Measurements from ENCODE around the gene LRRC31.

The LRRC31 gene

DNA sequence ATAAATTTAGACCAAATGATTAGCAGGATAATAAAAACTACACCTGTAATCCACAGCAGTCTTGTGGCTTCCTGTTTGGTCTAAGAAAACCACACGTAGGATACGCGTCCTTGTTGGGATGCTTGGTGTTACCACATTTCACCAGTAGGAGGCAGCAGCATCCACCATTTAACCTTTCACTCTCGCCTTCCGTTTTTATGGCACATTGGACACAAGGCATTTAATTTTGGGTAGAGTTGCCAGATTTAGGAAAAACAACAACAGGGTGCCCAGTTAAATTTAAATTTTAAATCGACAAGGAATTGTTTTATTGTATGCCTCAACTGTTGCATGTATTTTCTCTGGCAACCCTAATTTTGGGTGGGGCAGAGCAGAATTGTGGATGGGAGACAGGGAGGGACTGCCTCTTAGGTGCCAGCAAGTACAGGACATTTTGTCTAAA is 6.3 kb downstream of the LRRC31 start:
- peak; percentile 62 for DNase-seq (ENCODE audit: low spot score)

DNA sequence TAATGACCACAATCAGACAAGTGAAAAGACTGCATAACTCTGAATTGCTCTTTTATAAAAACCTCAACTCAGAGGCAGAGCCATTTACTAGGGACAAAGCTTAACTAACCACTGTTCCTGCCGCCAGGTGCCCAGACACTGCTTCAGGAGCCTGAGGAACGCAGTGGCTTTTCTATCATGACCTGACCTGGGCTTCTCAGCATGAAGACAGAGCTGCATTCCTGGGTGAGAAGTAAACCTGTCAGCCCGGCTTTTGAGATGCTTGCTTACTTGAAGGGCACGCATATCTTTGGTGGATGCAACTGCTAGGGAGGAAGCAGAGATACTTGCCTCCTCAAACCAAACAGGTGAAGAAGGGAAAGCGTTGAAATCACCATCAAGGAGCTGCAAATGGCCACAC is 7.9 kb downstream of the LRRC31 start:
- no peak for DNase-seq (ENCODE audit: low spot score)

DNA sequence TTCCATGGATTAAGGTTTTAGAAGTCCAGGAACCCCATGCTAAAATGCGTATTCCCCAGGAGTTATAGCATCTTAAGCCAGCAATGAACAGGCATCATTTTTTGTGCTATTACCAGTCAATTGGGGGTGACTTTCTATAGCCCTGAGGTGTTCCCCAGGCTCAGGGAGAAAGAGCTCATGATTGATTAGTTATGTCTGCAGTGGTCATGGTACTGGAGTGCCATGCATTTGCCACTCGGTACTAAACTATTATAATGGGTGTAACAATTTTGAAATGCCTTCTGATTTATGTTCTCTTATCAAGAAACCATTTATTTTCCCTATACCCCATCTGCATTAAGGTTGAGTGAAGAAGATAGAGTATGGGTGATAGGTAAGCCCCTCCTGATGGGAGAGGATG is 11.9 kb downstream of the LRRC31 start:
- no peak for DNase-seq (ENCODE audit: low spot score)

DNA sequence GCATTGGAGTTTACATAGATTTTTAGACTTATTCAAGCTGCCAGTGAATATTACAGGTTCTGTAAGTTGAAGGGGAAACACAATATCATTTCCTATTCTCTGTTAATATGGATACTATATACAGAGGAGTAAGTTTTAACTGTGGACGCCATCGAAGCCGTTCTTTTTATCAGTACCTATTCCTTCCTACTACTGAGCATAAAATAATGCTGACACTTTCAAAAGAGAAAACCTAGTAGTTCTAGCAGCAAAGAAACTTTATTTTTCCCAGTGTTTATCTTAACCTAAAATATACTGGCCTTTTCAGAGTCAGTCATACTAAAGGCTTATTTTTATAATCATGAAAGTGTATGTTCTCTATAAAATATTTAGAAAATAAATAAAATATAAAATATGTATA is 14.2 kb downstream of the LRRC31 start:
- DNase-seq (ENCODE audit: low spot score): no peak

DNA sequence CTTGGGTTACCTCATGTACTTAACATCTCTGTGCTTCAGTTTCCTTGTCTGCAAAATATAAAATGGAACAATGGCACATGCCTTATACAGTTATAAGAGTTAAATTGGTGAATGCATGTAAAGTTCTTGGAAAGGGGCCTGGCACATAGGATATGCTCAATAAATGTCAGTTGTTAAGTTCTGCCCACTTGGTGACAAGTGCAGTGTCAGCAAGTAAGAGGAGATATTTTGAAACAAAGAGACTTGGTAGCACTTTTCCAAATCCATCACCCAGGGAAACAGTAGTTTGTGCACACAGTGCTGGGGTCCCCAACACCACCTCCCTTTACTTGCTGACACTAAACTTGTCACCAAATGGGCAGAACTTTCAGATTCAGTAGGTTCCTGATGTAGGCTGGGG is 19.1 kb downstream of the LRRC31 start:
- DNase-seq (ENCODE audit: low spot score): no peak

DNA sequence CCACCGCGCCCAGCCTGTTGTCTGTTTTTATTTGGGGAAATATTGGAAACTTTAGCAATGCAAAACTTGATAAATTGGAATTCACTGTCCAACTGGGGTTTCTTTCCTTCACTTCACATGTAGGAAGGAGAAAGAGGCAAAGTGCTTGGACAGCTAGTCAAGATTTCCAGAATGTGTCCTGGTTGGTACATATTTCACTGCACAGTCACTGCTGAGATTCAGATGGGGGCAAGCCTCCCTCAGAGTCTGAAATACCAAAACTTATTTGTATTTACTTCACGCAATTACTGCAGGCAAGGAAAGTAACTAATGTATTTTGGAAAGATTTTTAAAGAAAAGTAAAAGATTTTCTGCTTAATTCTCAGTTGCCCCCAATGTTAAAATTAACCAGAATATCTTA is 21.0 kb downstream of the LRRC31 start:
- DNase-seq (ENCODE audit: low spot score): no peak

DNA sequence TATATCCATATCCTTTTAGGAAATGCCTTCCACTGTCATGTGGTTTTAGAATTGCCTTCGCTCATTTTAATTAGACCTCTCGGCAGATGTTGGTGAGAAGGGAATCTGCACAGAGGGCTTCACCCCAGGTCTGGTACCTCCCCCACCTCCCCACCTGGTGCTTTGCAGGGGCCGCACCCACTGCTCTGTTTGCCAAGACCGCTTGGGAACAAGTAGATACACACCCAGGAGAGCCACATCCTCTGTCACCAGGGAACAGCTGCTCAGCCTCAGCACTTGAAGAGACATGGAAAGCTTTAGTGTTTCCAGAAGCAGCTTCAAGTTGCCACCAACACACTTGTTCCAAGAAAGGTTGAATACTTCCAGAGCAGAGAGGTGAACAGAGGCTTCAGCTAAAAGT is 21.8 kb downstream of the LRRC31 start:
- no peak for DNase-seq (ENCODE audit: low spot score)

DNA sequence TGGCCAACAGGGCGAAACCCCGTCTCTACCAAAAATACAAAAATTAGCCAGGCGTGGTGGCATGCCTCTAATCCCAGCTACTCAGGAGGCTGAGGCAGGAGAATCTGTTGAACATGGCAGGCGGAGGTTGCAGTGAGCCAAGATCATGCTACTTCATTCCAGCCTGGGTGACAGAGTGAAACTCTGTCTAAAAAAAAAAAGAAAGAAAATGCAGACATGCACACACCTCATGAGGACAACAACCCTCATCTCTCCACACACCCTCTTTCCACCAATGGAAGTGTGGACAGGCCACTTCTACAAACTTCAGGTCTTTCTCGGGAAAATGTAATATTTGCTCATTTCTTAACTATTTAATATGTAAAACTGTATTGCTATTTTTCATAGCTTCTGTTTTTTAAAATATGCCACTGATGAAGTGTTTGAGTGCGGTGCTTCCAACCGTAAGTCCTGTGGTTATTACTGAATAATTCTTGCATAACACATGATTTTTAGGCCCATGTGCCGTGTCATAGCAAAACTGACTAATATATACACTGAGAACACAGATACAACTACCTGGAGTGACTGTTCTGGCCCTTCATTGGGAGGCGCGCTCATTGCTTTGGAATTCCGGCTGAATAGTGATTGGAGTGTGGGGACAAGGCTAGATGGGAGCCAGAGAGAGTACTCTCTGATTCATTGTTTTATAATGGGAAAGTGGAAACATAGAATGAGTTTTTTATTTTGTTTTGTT is 23.1 kb downstream of the LRRC31 start:
- no peak for DNase-seq (ENCODE audit: low spot score)

DNA sequence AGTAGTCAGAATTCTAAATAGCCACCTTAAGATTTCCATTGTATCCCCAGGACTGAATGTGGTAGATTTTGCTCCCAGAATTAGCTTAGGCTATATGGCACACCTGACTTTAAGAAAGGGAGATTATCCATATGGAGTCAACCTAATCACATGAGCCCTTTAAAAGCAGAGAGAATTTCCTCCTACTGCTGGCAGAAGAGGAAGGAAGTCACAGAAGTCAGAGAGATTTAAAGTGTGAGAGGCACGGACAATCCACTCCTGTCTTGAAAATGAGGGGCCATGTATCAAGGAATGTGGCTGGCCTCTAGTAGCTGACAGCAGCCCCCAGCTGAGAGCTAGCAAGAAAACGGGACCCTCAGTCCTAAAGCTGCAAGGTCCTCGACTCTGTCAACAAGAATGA is 26.8 kb downstream of the LRRC31 start:
- no peak for DNase-seq (ENCODE audit: low spot score)

DNA sequence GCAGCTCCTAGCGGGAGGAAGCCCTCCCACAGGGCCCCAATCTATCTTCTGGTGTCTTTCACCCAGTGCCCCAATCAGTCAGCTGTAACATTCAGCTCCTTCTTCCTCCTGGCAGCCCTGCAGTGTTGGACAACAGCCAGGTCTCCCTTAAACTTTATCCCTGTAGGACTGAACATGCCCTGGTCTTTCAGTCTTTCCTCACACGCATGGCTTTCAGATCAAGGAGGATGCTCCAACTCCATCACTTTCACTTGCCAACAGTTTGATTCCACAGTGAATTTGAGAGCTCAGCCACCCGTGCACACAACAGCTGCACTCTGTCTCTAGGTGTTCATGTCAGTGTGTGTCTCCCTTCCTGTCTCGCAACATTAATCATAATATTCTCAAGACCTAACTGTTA is 28.6 kb downstream of the LRRC31 start:
- no peak for DNase-seq (ENCODE audit: low spot score)

DNA sequence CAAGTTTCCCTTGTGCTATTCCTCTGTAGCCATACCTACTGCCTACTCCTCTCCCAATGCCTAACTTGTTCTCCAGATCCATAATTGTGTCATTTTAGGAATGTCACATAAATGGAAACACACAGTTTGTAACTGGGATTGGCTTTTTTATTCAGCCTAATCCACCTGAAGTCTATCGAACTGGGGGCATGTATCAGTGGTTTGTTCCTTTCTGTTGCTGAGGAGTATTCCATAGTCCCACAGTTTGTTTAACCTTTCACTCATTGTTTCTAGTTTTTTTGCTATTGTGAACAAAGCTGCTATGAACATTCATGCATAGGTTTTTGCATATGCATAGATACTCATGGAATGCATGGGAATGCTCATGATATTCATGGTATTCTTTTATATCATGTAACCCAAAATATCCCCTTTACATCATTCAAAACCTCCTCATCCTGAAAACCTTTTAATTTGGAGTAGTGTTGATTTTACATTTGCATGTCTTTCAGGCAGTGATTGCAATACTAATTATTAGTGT is 31.2 kb downstream of the LRRC31 start:
- no peak for DNase-seq (ENCODE audit: low spot score)

DNA sequence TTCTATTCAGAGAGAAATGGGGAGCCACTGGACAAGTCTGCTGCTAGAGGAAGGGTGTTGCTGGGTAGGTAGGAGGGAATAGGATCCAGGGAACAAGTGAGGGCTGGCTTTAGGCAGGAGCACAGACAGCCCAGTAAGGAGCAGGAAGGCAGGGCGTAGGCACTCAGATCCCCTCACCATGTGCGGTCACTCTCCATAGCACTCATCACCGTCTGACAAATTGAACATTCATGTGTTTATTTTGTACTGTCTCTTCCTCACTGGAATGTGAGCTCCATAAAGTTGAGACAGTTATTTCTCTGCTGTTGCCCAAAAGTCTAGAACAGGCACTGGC is 32.8 kb downstream of the LRRC31 start:
- no peak for DNase-seq (ENCODE audit: low spot score)

DNA sequence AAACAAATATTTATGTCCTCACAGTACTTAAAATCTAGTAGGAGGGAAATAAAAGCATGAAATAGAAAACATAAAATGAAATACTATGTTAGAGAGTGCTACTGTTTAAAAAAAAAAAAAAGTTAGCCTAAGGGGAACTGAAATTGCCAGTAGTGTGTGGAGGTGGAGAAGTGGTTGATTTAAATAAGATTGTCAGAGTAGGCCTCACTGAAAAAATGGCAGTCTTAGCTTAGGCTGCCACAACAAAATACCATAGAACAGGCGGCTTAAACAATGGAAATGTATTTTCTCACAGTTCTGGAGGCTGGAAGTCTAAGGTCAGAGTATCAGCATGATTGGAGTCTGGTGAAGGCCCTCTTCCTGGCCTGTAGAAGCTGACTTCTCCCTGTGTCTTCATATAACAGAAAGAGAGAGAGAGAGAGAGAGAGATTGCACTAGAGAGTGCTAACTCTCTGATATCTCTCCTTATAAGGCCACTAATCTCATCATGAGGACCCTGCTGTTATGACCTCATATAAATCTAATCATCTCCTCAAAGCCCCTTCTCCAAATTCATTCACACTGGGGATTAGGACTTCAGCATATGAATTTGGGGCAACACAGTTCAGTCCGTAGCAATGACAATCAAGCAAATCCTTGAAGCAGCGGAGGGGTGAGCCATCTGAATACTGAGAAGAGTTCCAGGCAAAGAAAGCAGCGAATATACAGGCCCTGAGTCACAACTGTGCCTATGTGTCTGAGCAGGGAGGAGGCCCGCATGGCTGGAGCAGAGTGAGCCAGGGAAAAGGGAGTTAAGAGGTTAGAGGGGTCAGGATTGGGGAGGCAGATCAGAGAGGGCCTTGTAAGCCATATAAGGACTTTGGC is 33.4 kb downstream of the LRRC31 start:
- DNase-seq (ENCODE audit: low spot score): no peak

DNA sequence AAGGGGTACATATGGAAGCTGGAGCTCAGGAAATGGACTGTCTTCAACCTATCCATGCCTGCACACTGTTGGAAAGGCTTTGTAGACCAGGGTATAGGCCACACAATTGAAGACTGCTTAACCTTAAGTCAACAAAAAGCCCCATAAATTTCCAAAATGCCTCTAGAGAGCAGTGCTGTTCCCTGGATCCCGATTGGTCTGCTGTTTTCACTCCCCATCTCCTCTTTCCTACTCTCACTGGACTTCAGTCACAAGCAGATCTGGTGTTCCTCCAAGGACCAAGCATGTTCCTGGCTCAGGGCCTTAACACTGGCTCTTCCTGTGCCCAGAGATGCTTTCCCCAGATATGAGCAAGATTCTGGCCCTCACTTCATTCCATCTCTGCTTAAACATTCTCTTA is 34.2 kb downstream of the LRRC31 start:
- no peak for DNase-seq (ENCODE audit: low spot score)

DNA sequence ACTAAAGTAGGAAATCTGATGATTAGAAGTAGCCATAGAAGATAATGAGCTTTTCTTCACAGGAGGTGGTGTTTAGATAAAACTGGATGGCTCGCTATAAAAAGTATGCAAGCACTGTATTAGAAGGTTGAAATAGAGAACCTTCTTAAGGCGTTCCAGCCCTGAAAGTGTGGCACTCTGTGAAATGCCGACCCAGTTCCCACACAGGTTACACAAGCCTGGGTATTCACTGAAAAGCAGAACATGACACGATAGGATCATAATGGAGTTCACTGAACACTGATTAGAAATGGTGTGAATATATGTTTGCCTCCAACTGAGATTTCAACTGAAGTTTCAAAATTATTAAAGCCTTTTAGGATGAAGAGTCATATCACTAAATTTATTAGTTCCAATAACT is 42.0 kb downstream of the LRRC31 start:
- no peak for DNase-seq (ENCODE audit: low spot score)

DNA sequence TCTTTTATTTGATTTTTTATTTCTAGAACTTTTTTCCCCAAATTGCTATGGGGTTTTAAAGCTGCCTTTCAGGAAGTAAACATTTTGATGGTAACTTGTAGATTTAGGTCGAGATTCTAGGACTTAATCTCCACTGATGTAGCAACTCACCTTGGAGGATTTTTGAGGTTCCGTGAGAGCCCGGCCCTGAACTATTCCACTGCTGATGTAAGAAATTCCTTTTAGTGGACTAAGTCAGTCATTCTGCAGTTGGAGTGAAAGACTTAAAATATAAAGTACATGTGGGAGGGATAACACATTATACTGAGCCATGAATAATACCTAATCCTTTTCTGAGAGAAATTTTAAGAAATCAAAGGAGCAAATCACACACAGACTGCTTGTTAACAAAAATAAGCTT is 44.4 kb downstream of the LRRC31 start:
- no peak for DNase-seq (ENCODE audit: low spot score)

DNA sequence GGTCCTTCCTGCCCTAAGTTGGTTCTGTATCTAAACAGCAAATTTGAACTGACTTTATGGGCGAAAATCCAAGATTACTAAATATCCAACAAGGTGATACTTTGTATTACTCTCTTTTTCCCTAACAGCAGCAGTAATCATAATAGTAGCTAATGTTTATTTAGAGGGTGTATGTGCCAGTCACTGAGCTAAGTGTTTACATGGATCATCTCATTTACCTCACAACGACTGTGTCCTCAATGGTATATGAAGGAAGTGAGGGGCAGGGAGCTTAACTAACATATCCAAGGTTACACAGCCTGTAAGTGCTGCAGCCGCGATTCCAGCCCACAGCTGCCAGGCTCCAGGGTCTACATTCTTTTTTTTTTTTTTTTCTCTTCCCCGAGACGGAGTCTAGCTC is 46.8 kb downstream of the LRRC31 start:
- no peak for DNase-seq (ENCODE audit: low spot score)

DNA sequence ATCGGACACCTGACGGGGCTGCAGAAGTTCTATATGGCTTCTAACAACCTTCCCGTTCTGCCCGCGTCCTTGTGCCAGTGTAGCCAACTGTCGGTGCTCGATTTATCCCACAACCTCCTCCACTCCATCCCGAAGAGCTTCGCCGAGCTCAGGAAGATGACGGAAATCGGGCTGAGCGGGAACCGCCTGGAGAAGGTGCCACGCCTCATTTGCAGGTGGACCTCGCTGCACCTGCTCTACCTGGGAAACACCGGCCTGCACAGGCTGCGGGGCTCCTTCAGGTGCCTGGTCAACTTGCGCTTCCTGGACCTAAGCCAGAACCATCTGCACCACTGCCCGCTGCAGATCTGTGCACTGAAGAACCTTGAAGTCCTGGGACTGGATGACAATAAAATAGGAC is 47.2 kb downstream of the LRRC31 start:
- no peak for DNase-seq (ENCODE audit: low spot score)

DNA sequence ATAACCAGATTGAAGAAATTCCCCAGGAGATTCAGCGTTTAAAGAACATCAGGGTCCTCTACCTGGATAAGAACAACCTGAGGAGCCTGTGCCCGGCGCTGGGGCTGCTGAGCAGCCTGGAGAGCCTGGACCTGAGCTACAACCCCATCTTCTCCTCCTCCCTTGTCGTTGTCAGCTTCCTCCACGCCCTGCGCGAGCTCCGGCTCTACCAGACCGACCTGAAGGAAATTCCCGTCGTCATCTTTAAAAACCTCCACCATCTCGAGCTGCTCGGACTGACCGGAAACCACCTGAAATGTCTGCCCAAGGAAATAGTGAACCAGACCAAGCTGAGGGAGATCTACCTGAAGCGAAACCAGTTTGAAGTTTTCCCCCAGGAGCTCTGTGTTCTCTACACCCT is 47.6 kb downstream of the LRRC31 start:
- no peak for DNase-seq (ENCODE audit: low spot score)

DNA sequence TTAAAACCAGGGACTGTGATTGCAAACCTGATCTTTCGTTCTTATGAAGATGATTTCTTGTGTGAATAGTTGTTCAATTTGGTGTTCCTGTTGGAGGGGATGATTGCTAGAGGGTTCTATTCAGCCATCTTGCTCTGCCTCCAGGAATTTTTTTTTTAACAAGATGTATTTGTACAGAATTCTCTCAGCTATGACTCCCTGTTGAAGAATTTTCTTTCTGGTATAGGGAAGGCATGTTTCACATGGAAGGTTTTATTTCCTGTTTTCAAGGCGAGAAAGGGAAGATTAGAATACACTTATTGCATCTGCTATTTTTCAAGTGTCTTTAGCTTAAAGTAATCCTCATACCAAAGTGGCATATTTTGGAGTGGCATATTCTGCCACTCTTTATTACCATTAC is 51.4 kb downstream of the LRRC31 start:
- DNase-seq (ENCODE audit: low spot score): no peak

DNA sequence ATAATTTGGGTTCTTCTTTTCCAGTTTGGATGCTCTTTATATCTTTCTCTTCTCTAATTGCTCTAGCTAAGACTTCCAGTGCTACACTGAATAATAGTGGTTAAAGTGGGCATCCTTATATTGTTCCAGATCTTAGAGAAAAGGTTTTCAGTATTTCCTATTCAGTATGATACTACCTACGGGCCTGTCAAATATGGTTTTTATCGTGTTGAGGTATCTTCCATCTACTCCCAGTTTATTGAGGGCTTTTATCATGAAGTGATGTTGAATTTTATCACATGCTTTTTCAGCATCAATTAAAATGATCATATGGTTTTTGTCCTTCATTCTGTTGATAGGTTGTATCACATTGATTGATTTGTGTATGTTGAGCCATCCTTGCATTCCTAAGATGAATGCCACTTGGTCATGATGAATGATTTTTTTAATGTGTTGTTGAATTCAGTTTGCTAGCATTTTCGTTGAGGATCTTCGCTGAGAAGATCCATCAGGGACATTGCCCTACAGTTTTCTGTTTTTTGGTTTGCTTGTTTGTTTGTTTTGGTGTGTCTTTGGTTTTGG is 54.1 kb downstream of the LRRC31 start:
- no peak for DNase-seq (ENCODE audit: low spot score)

DNA sequence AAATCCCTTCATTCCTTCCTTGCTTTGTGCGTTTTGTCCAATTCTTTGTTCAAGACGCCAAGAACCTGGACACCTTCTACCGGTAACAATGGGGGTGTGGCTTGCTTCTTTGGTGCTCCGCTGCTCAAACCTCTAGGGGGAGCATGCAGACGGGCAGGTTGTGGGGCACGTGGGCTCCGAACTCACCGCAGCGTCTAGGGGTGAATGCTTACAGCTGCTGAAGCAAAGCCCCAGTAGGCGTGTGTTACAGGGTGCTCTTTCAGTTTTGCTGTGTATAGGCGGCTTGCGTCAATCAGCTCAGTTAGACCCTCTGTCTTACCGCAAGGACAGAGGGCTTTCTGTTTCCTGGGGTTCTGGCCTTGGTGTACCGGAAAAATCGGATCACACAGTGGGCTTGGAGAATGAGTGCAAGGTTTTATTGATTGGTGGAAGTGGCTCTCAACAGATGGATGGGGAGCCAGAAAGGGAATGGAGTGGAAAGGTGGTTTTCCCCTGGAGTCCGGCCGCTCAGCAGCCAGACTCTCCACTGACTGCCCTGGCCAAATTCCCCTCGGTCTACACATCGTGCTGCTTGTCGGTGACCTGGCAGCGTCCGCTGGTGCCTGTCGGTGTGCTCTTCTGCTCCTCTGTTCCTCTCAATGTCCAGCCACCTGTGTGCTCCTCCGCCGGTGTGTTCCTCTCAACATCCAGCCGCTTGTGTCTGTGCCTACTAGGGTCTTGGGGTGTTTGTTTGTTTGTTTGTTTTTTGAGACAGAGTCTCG is 55.8 kb downstream of the LRRC31 start:
- DNase-seq (ENCODE audit: low spot score): no peak

All from kidney capillary endothelial cell (primary cell).